Measurements from ENCODE around the gene CAMK2G. TPM values are rescaled to one million over a fixed set of nuclear protein-coding genes. Genes with fewer than 3 reads are reported as not detected.
"Not testable (repeated sequence)": the region's sequence is repeated elsewhere in the genome, so short reads cannot be mapped to it uniquely, and the experiment has no call there.

CAMK2G gene
- total RNA-seq, 1 experiment from 2014 or later = 58.9 TPM

DNA sequence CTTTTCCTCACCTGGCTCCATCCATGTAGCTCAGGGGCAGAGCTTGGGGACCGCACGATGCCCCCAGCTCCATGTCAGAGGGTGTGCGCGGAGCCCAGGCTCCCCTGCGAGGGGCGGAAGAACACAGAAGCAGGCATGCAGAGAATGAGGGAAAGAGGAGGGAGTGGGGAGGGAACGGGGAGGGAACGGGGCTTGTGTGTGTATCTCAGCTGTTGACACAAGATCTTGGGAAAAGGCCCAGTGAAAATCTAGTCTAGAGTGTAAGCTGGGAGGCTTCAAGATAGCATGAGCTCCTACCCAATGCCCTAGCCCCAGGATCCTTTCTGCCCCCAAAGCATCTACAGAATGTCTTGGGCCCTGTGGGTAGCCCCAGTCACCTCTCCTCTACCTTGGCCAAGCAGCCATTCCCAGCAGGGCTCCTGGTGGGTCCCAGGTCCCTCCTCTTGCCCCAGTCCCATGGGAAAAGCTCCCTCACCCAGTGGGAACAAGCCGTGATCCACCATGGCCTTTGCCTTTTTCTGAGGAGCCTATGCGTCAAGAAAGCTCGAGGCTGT is 37.9 kb downstream of the CAMK2G start:
- Mint-ChIP-seq H3K27ac (ENCODE audit: unreplicated experiment) (no peak overlapping the region), H3K9me3 (ENCODE audit: low read depth, unreplicated experiment) (no peaks in the 10 kb centered on the region), H3K4me1 (ENCODE audit: low read depth, unreplicated experiment) (no peaks in the 10 kb centered on the region), H3K36me3 (ENCODE audit: insufficient read depth, unreplicated experiment) (peaks cover 38% of the 10 kb centered on the region), H3K27me3 (ENCODE audit: unreplicated experiment) (no peaks in the 10 kb centered on the region), H3K4me3 (ENCODE audit: low read depth, unreplicated experiment) (no peak overlapping the region)
- no peak for DNase-seq
- TF ChIP-seq, protein P1, sequence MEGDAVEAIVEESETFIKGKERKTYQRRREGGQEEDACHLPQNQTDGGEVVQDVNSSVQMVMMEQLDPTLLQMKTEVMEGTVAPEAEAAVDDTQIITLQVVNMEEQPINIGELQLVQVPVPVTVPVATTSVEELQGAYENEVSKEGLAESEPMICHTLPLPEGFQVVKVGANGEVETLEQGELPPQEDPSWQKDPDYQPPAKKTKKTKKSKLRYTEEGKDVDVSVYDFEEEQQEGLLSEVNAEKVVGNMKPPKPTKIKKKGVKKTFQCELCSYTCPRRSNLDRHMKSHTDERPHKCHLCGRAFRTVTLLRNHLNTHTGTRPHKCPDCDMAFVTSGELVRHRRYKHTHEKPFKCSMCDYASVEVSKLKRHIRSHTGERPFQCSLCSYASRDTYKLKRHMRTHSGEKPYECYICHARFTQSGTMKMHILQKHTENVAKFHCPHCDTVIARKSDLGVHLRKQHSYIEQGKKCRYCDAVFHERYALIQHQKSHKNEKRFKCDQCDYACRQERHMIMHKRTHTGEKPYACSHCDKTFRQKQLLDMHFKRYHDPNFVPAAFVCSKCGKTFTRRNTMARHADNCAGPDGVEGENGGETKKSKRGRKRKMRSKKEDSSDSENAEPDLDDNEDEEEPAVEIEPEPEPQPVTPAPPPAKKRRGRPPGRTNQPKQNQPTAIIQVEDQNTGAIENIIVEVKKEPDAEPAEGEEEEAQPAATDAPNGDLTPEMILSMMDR (IDR thresholded peaks at IDR 0.05; ENCODE audit: unreplicated experiment) = no peak
- CTCF ChIA-PET = interaction anchor here (0.6 kb wide), 1 partner anchor 29 kb away, joined by 3 read pairs; no protein-coding TSS in a partner anchor
- BruUV-seq (replicated peaks) = no TSS peak
- intact Hi-C loops (cut with micrococcal nuclease; ENCODE audit: unreplicated experiment) = no loop called here

DNA sequence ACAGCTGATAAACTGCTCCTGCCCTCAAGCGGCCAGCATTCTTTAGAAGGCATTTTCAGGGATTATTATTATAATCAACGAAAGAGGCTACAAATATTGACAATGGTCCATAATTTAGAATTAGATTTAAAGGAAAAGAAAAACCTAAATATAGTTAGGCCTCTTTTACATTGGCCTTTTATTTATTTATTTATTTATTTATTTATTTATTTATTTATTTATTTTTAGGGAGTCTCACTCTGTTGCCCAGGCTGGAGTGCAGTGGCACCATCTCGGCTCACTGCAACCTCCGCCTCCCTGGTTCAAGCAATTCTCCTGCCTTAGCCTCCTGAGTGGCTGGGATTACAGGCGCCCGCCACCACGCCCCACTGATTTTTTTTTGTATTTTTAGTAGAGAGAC is 45.3 kb downstream of the CAMK2G start:
- peaks cover 14% of the 10 kb centered on the region for H3K36me3 Mint-ChIP-seq (ENCODE audit: insufficient read depth, unreplicated experiment)
- DNase-seq; intact Hi-C loops (cut with micrococcal nuclease; ENCODE audit: unreplicated experiment); CTCF ChIA-PET; BruUV-seq (replicated peaks); H3K27me3 Mint-ChIP-seq (ENCODE audit: unreplicated experiment); H3K4me3 Mint-ChIP-seq (ENCODE audit: low read depth, unreplicated experiment); H3K4me1 Mint-ChIP-seq (ENCODE audit: low read depth, unreplicated experiment); H3K27ac Mint-ChIP-seq (ENCODE audit: unreplicated experiment); H3K9me3 Mint-ChIP-seq (ENCODE audit: low read depth, unreplicated experiment): not testable (repeated sequence)

DNA sequence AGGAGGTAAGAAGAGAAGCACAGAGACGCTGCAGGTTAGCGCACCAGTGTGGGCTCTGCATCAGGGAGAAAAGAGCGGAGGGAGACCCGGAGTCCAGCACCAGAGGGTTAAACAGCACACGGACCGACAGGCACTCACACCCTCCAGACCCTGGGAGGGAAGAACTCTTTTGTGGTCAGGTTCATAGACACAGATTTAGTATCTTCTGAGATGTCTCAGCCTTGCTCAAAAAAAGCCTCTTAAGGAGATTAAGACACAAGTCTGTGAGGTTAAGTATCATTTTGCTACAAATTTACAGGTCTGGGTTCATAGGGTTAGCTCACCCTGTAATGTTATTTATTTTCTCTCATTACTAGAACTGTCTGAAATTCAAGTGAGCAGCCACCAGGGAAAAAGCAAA is 46.2 kb downstream of the CAMK2G start:
- Mint-ChIP-seq H3K4me3 (ENCODE audit: low read depth, unreplicated experiment) (no peak overlapping the region), H3K9me3 (ENCODE audit: low read depth, unreplicated experiment) (no peaks in the 10 kb centered on the region), H3K27me3 (ENCODE audit: unreplicated experiment) (no peaks in the 10 kb centered on the region), H3K4me1 (ENCODE audit: low read depth, unreplicated experiment) (no peaks in the 10 kb centered on the region), H3K27ac (ENCODE audit: unreplicated experiment) (no peak overlapping the region), H3K36me3 (ENCODE audit: insufficient read depth, unreplicated experiment) (peaks cover 15% of the 10 kb centered on the region)
- intact Hi-C loops (cut with micrococcal nuclease; ENCODE audit: unreplicated experiment) = no loop called here
- CTCF ChIA-PET = no interaction called here
- TF ChIP-seq, protein P1 (IDR thresholded peaks at IDR 0.05; ENCODE audit: unreplicated experiment) = no peak
- BruUV-seq (replicated peaks) = no TSS peak
- DNase-seq = no peak

DNA sequence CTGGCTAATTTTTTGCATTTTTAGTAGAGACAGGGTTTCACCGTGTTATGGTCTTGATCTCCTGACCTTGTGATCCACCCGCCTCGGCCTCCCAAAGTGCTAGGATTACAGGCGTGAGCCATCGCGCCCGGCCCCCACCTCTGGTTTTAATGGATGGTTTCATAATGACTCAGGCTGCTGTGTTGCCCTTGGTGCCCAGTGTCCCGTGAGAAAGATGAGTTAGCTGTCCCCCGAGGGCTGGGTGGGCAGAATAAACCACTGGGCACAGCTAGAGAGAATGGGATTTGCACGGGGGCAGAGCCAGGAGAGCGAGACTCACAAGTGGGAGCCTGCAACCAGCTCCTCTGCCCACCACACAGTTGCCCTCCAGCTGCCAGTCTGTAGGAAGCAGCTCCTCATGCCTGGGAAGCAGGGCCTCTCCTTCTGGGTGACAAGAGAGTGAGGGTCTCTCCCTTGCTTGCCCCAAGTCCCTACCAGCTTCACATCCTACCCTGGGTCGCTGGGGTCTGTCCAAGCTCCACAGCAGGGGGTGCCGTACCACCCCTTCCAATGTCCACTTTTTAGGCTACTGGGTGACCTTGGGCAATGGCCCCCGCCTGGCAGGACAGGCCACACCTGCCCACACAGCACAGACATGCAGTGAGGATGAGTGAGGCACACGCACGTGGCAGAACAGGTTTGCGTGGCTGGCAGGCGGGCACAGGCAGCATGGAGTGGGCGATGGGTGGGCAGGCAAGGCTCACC is 46.8 kb downstream of the CAMK2G start:
- Mint-ChIP-seq H3K4me3 (ENCODE audit: low read depth, unreplicated experiment) (no peak overlapping the region), H3K4me1 (ENCODE audit: low read depth, unreplicated experiment) (no peaks in the 10 kb centered on the region), H3K27me3 (ENCODE audit: unreplicated experiment) (no peaks in the 10 kb centered on the region), H3K36me3 (ENCODE audit: insufficient read depth, unreplicated experiment) (peaks cover 16% of the 10 kb centered on the region), H3K9me3 (ENCODE audit: low read depth, unreplicated experiment) (no peaks in the 10 kb centered on the region), H3K27ac (ENCODE audit: unreplicated experiment) (no peak overlapping the region)
- TF ChIP-seq, protein P1 (IDR thresholded peaks at IDR 0.05; ENCODE audit: unreplicated experiment) = no peak
- intact Hi-C loops (cut with micrococcal nuclease; ENCODE audit: unreplicated experiment) = no loop called here
- CTCF ChIA-PET = no interaction called here
- BruUV-seq (replicated peaks) = no TSS peak
- DNase-seq = no peak

DNA sequence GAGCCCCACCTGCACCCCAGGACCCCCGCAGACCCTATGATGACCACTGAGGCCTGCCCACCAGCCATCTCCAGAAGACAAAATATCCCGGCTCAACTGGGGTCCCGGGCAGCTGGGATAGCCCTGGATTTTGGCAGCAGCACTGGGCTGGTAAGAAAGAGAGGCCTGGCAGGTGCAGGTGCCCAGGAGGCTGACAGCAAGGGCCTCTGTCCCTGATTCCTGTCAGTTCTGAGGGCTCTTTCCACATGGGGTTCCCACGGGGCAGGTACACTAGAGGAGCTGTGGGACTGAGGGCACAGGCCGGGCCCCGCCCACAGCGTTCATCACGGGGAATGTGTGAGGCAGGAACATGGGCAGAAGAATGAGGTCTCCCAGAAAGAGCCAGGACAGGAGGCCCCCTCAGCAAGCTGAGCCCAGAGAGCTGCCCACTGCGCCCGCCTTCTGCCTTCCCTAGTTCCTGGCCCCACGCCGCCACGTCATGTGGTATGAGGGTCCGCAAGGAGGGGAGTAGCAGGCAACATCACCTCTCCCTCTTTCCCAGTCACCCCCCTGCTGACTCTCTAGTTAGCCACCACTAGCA is 50.1 kb downstream of the CAMK2G start:
- CTCF ChIA-PET = no interaction called here
- H3K9me3 Mint-ChIP-seq (ENCODE audit: low read depth, unreplicated experiment) = no peaks in the 10 kb centered on the region
- no peak overlapping the region for H3K27ac Mint-ChIP-seq (ENCODE audit: unreplicated experiment)
- intact Hi-C loops (cut with micrococcal nuclease; ENCODE audit: unreplicated experiment) = no loop called here
- no peak for DNase-seq
- H3K4me1 Mint-ChIP-seq (ENCODE audit: low read depth, unreplicated experiment) = no peaks in the 10 kb centered on the region
- H3K27me3 Mint-ChIP-seq (ENCODE audit: unreplicated experiment) = no peaks in the 10 kb centered on the region
- TF ChIP-seq, protein P1 (IDR thresholded peaks at IDR 0.05; ENCODE audit: unreplicated experiment) = no peak
- peaks cover 24% of the 10 kb centered on the region for H3K36me3 Mint-ChIP-seq (ENCODE audit: insufficient read depth, unreplicated experiment)
- H3K4me3 Mint-ChIP-seq (ENCODE audit: low read depth, unreplicated experiment) = no peak overlapping the region
- no TSS peak for BruUV-seq (replicated peaks)
